ENCODE measurements around the gene SUFU.
"Not testable (repeated sequence)": the region's sequence is repeated elsewhere in the genome, so short reads cannot be mapped to it uniquely, and the experiment has no call there.

The SUFU gene

GRCh38 chr10:102667411-102667810 is 163.6 kb downstream of the SUFU start:
- H3K36me3 ChIP-seq (ENCODE audit: control insufficient read depth, insufficient read depth, low read length); DNase-seq; H3K9me3 ChIP-seq (ENCODE audit: control insufficient read depth, low read length); H3K4me3 ChIP-seq (ENCODE audit: insufficient read depth, low read depth, low read length, poor library complexity, severe bottlenecking); H3K27ac ChIP-seq (ENCODE audit: insufficient read depth, low read length, poor library complexity, severe bottlenecking); H3K27me3 ChIP-seq (replicated peaks; ENCODE audit: control insufficient read depth, insufficient read depth, low read length, poor library complexity, severe bottlenecking): not testable (repeated sequence)
- H3K4me1 ChIP-seq (ENCODE audit: control insufficient read depth, insufficient read depth, low read length, poor library complexity, severe bottlenecking): peaks cover 15% of the 10 kb centered on the region

GRCh38 chr10:102668326-102669107 is 164.7 kb downstream of the SUFU start:
- H3K36me3 ChIP-seq (ENCODE audit: control insufficient read depth, insufficient read depth, low read length): no peaks in the 10 kb centered on the region
- H3K4me3 ChIP-seq (ENCODE audit: insufficient read depth, low read depth, low read length, poor library complexity, severe bottlenecking): no peak overlapping the region
- H3K4me1 ChIP-seq (ENCODE audit: control insufficient read depth, insufficient read depth, low read length, poor library complexity, severe bottlenecking): peaks cover 20% of the 10 kb centered on the region
- DNase-seq: no peak
- no peaks in the 10 kb centered on the region for H3K9me3 ChIP-seq (ENCODE audit: control insufficient read depth, low read length)
- no peak overlapping the region for H3K27ac ChIP-seq (ENCODE audit: insufficient read depth, low read length, poor library complexity, severe bottlenecking)
- no peaks in the 10 kb centered on the region for H3K27me3 ChIP-seq (replicated peaks; ENCODE audit: control insufficient read depth, insufficient read depth, low read length, poor library complexity, severe bottlenecking)

GRCh38 chr10:102669206-102670064 is 165.7 kb downstream of the SUFU start:
- Histone ChIP-seq H3K36me3 (ENCODE audit: control insufficient read depth, insufficient read depth, low read length) (no peaks in the 10 kb centered on the region), H3K27me3 (replicated peaks; ENCODE audit: control insufficient read depth, insufficient read depth, low read length, poor library complexity, severe bottlenecking) (no peaks in the 10 kb centered on the region), H3K9me3 (ENCODE audit: control insufficient read depth, low read length) (no peaks in the 10 kb centered on the region), H3K4me3 (ENCODE audit: insufficient read depth, low read depth, low read length, poor library complexity, severe bottlenecking) (no peak overlapping the region), H3K4me1 (ENCODE audit: control insufficient read depth, insufficient read depth, low read length, poor library complexity, severe bottlenecking) (peaks cover 29% of the 10 kb centered on the region), H3K27ac (ENCODE audit: insufficient read depth, low read length, poor library complexity, severe bottlenecking) (peak overlapping the region; percentile 1)
- no peak for DNase-seq

- Histone ChIP-seq H3K27me3 (replicated peaks; ENCODE audit: control insufficient read depth, insufficient read depth, low read length, poor library complexity, severe bottlenecking) (no peaks in the 10 kb centered on the region), H3K36me3 (ENCODE audit: control insufficient read depth, insufficient read depth, low read length) (no peaks in the 10 kb centered on the region), H3K4me1 (ENCODE audit: control insufficient read depth, insufficient read depth, low read length, poor library complexity, severe bottlenecking) (peaks cover 36% of the 10 kb centered on the region), H3K9me3 (ENCODE audit: control insufficient read depth, low read length) (no peaks in the 10 kb centered on the region), H3K4me3 (ENCODE audit: insufficient read depth, low read depth, low read length, poor library complexity, severe bottlenecking) (no peak overlapping the region), H3K27ac (ENCODE audit: insufficient read depth, low read length, poor library complexity, severe bottlenecking) (peak overlapping the region; percentile 1)
- no peak for DNase-seq
Observed at GRCh38 chr10:102670065-102670670, 166.4 kb downstream of the SUFU start.

- Histone ChIP-seq H3K9me3 (ENCODE audit: control insufficient read depth, low read length) (no peaks in the 10 kb centered on the region), H3K27ac (ENCODE audit: insufficient read depth, low read length, poor library complexity, severe bottlenecking) (no peak overlapping the region), H3K4me3 (ENCODE audit: insufficient read depth, low read depth, low read length, poor library complexity, severe bottlenecking) (no peak overlapping the region), H3K4me1 (ENCODE audit: control insufficient read depth, insufficient read depth, low read length, poor library complexity, severe bottlenecking) (peaks cover 44% of the 10 kb centered on the region), H3K36me3 (ENCODE audit: control insufficient read depth, insufficient read depth, low read length) (no peaks in the 10 kb centered on the region), H3K27me3 (replicated peaks; ENCODE audit: control insufficient read depth, insufficient read depth, low read length, poor library complexity, severe bottlenecking) (no peaks in the 10 kb centered on the region)
- no peak for DNase-seq
Observed at GRCh38 chr10:102670871-102671434, 167.2 kb downstream of the SUFU start.

- peaks cover 48% of the 10 kb centered on the region for H3K4me1 ChIP-seq (ENCODE audit: control insufficient read depth, insufficient read depth, low read length, poor library complexity, severe bottlenecking)
- H3K9me3 ChIP-seq (ENCODE audit: control insufficient read depth, low read length): no peaks in the 10 kb centered on the region
- no peaks in the 10 kb centered on the region for H3K27me3 ChIP-seq (replicated peaks; ENCODE audit: control insufficient read depth, insufficient read depth, low read length, poor library complexity, severe bottlenecking)
- no peaks in the 10 kb centered on the region for H3K36me3 ChIP-seq (ENCODE audit: control insufficient read depth, insufficient read depth, low read length)
- no peak overlapping the region for H3K4me3 ChIP-seq (ENCODE audit: insufficient read depth, low read depth, low read length, poor library complexity, severe bottlenecking)
- peak overlapping the region; percentile 82 for H3K27ac ChIP-seq (ENCODE audit: insufficient read depth, low read length, poor library complexity, severe bottlenecking)
- no peak for DNase-seq
Observed at GRCh38 chr10:102673236-102673818, 169.6 kb downstream of the SUFU start.

- H3K36me3 ChIP-seq (ENCODE audit: control insufficient read depth, insufficient read depth, low read length): no peaks in the 10 kb centered on the region
- H3K4me3 ChIP-seq (ENCODE audit: insufficient read depth, low read depth, low read length, poor library complexity, severe bottlenecking): peak overlapping the region; percentile 49
- no peaks in the 10 kb centered on the region for H3K9me3 ChIP-seq (ENCODE audit: control insufficient read depth, low read length)
- H3K27ac ChIP-seq (ENCODE audit: insufficient read depth, low read length, poor library complexity, severe bottlenecking): peak overlapping the region; percentile 82
- peaks cover 43% of the 10 kb centered on the region for H3K4me1 ChIP-seq (ENCODE audit: control insufficient read depth, insufficient read depth, low read length, poor library complexity, severe bottlenecking)
- peak; percentile 54 to 68 (median 64) for DNase-seq
- H3K27me3 ChIP-seq (replicated peaks; ENCODE audit: control insufficient read depth, insufficient read depth, low read length, poor library complexity, severe bottlenecking): no peaks in the 10 kb centered on the region
Observed at GRCh38 chr10:102673819-102674511, 170.2 kb downstream of the SUFU start.

- no peaks in the 10 kb centered on the region for H3K9me3 ChIP-seq (ENCODE audit: control insufficient read depth, low read length)
- H3K27me3 ChIP-seq (replicated peaks; ENCODE audit: control insufficient read depth, insufficient read depth, low read length, poor library complexity, severe bottlenecking): no peaks in the 10 kb centered on the region
- H3K27ac ChIP-seq (ENCODE audit: insufficient read depth, low read length, poor library complexity, severe bottlenecking): peak overlapping the region; percentile 82
- peaks cover 41% of the 10 kb centered on the region for H3K4me1 ChIP-seq (ENCODE audit: control insufficient read depth, insufficient read depth, low read length, poor library complexity, severe bottlenecking)
- H3K36me3 ChIP-seq (ENCODE audit: control insufficient read depth, insufficient read depth, low read length): no peaks in the 10 kb centered on the region
- DNase-seq: no peak
- peak overlapping the region; percentile 49 for H3K4me3 ChIP-seq (ENCODE audit: insufficient read depth, low read depth, low read length, poor library complexity, severe bottlenecking)
Observed at GRCh38 chr10:102674566-102674965, 170.8 kb downstream of the SUFU start.

GRCh38 chr10:102675011-102675665 is 171.4 kb downstream of the SUFU start:
- H3K27ac ChIP-seq (ENCODE audit: insufficient read depth, low read length, poor library complexity, severe bottlenecking): peak overlapping the region; percentile 82
- no peaks in the 10 kb centered on the region for H3K27me3 ChIP-seq (replicated peaks; ENCODE audit: control insufficient read depth, insufficient read depth, low read length, poor library complexity, severe bottlenecking)
- no peaks in the 10 kb centered on the region for H3K36me3 ChIP-seq (ENCODE audit: control insufficient read depth, insufficient read depth, low read length)
- H3K4me3 ChIP-seq (ENCODE audit: insufficient read depth, low read depth, low read length, poor library complexity, severe bottlenecking): peak overlapping the region; percentile 49
- no peaks in the 10 kb centered on the region for H3K9me3 ChIP-seq (ENCODE audit: control insufficient read depth, low read length)
- DNase-seq: no peak
- H3K4me1 ChIP-seq (ENCODE audit: control insufficient read depth, insufficient read depth, low read length, poor library complexity, severe bottlenecking): peaks cover 38% of the 10 kb centered on the region
